BLaER1 treated with 17β-estradiol and CSF1 and Interleukin-3, amounts not matched to agents 10 nM and 100 nM (cell line): ENCODE measurements around the gene ERC2.

Experiments
- H3K27ac ChIP-seq, 11 experiments: shearing (Covaris generic); formaldehyde crosslinking; 2 replicates each; pipeline ENCODE4 v1.8.1; 2022
- H3K27me3 ChIP-seq, 11 experiments: shearing (Covaris generic); formaldehyde crosslinking; 2 replicates each; pipeline ENCODE4 v1.8.1; 2022
- H3K36me3 ChIP-seq, 11 experiments: shearing (Covaris generic); formaldehyde crosslinking; 2 replicates each; pipeline ENCODE4 v1.8.1; 2022
- H3K4me1 ChIP-seq, 10 experiments: shearing (Covaris generic); formaldehyde crosslinking; 2 replicates each; pipeline ENCODE4 v1.8.1; 2022
- H3K4me2 ChIP-seq, 11 experiments: shearing (Covaris generic); formaldehyde crosslinking; 2 replicates each; pipeline ENCODE4 v1.8.1; 2022
- H3K4me3 ChIP-seq, 10 experiments: shearing (Covaris generic); formaldehyde crosslinking; 2 replicates each; pipeline ENCODE4 v1.8.1; 2022
- H3K9ac ChIP-seq, 11 experiments: shearing (Covaris generic); formaldehyde crosslinking; 2 replicates each; pipeline ENCODE4 v1.8.1; 2022
- H3K9me3 ChIP-seq, 11 experiments: shearing (Covaris generic); formaldehyde crosslinking; replicated peaks in 1 of 11; 2 replicates each; pipeline ENCODE4 v1.8.1; 2022
- H4K20me1 ChIP-seq, 11 experiments: shearing (Covaris generic); formaldehyde crosslinking; 2 replicates each; pipeline ENCODE4 v1.8.1; 2022
- Cebpa-rat ChIP-seq, 11 experiments: shearing (Covaris generic); IDR thresholded peaks; 2 replicates each; pipeline ENCODE4 v1.8.1; 2022

ERC2 gene

GRCh38 chr3:55942868-55943267 lies 525.4 kb downstream of the ERC2 start:
- H3K27me3 ChIP-seq: no peaks in the 10 kb centered on the region

DNA sequence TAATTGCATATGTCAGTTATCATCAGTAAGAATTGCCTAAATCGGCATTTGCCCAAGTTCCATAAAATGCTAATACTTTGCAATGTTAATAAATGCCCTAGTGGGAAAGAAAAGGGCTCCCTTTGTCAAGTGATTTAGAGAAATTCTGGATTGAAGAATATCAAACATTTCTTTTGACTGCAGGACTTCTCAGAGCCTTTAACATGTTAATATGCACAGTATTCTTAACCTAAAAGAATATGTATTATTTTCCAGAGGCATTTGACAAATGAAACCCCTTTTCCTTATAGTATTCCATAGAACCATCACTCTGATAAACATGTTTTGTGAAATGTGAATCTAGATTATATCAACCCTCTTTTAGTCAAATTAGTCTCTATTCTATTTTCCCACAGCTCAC lies 529.0 kb downstream of the ERC2 start:
- Histone ChIP-seq H4K20me1 (no peaks in the 10 kb centered on the region), H3K9ac (no peak overlapping the region), H3K4me2 (no peak overlapping the region), H3K27me3 (no peaks in the 10 kb centered on the region), H3K4me1 (no peaks in the 10 kb centered on the region), H3K36me3 (no peaks in the 10 kb centered on the region), H3K4me3 (no peak overlapping the region), H3K9me3 (no peaks in the 10 kb centered on the region), H3K27ac (no peak overlapping the region)
- TF ChIP-seq Cebpa-rat (IDR thresholded peaks at IDR 0.05): no peak

More at GRCh38 chr3:55942868-55943267, 525.4 kb downstream of the ERC2 start:
- no peak for TF ChIP-seq Cebpa-rat (IDR thresholded peaks at IDR 0.05)
- Histone ChIP-seq H3K4me1 (no peaks in the 10 kb centered on the region), H3K9me3 (no peaks in the 10 kb centered on the region), H3K9ac (no peak overlapping the region), H3K27ac (no peak overlapping the region), H3K4me3 (no peak overlapping the region), H4K20me1 (no peaks in the 10 kb centered on the region), H3K4me2 (no peak overlapping the region), H3K36me3 (no peaks in the 10 kb centered on the region)

DNA sequence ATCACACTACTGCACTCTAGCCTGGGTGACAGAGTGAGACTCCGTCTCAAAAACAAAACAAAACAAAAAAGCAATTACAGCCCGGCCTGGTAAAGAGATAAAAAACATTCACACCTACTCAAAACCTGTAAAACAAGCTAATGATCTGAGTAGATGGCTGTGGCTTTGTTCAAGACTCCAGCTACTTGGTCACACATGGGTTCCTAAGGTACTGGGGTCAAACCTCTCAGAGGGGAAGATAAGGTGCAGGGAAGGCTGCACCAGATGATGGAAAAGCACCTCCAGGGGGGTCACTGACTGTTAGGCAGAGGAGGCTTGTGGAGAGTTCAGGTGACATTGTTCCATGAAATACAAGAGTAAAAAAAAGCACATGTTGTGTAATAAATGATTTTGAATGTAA lies 531.0 kb downstream of the ERC2 start:
- Histone ChIP-seq H3K9ac (no peak overlapping the region), H3K4me3 (no peak overlapping the region)
- no peak for TF ChIP-seq Cebpa-rat (IDR thresholded peaks at IDR 0.05)

GRCh38 chr3:55936549-55937052 lies 531.7 kb downstream of the ERC2 start:
- H3K27ac ChIP-seq: no peak overlapping the region
- H3K36me3 ChIP-seq: no peaks in the 10 kb centered on the region
- no peaks in the 10 kb centered on the region for H3K9me3 ChIP-seq
- no peaks in the 10 kb centered on the region for H3K27me3 ChIP-seq
- no peaks in the 10 kb centered on the region for H4K20me1 ChIP-seq
- no peak overlapping the region for H3K4me2 ChIP-seq
- no peak for TF ChIP-seq Cebpa-rat (IDR thresholded peaks at IDR 0.05)
- H3K4me3 ChIP-seq: no peak overlapping the region
- H3K9ac ChIP-seq: no peak overlapping the region
- H3K4me1 ChIP-seq: no peaks in the 10 kb centered on the region

More for the DNA sequence above, 531.0 kb downstream of the ERC2 start:
- Histone ChIP-seq H4K20me1 (no peaks in the 10 kb centered on the region), H3K27ac (no peak overlapping the region), H3K36me3 (no peaks in the 10 kb centered on the region), H3K4me1 (no peaks in the 10 kb centered on the region), H3K4me2 (no peak overlapping the region), H3K27me3 (no peaks in the 10 kb centered on the region), H3K9me3 (no peaks in the 10 kb centered on the region)

GRCh38 chr3:55935241-55935640 lies 533.0 kb downstream of the ERC2 start:
- Histone ChIP-seq H3K4me3 (no peak overlapping the region), H3K4me2 (no peak overlapping the region), H4K20me1 (no peaks in the 10 kb centered on the region), H3K27me3 (no peaks in the 10 kb centered on the region), H3K9ac (no peak overlapping the region), H3K4me1 (no peaks in the 10 kb centered on the region), H3K9me3 (peaks cover 0 to 4% (median 0%) of the 10 kb centered on the region in 11 experiments; a peak in 2 of 22 replicates), H3K36me3 (no peaks in the 10 kb centered on the region), H3K27ac (no peak overlapping the region)
- no peak for TF ChIP-seq Cebpa-rat (IDR thresholded peaks at IDR 0.05)

DNA sequence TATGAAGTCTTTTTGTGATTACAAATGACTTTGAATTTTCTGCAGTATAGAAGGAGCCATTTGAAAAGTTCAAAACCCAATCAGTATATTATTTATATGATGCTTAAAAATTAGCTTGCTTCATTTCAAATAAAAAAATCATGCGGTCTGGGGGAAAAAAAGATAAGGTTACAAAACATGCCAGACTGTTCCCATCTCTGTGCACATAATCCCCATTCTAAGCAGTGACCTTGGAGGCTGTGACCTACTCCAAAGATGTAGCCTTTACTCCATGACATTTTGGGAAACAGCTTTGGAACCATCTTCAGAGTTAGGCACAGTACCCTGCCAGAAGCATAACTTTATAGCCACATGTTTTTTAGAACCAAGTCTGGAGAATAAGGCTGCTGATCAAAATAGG lies 533.5 kb downstream of the ERC2 start:
- Histone ChIP-seq H3K4me1 (no peaks in the 10 kb centered on the region), H3K27ac (no peak overlapping the region), H3K27me3 (no peaks in the 10 kb centered on the region), H3K36me3 (no peaks in the 10 kb centered on the region), H3K4me2 (no peak overlapping the region), H3K9ac (no peak overlapping the region), H3K9me3 (peaks cover 0 to 4% (median 0%) of the 10 kb centered on the region in 11 experiments; a peak in 3 of 22 replicates), H4K20me1 (no peaks in the 10 kb centered on the region), H3K4me3 (no peak overlapping the region)
- TF ChIP-seq Cebpa-rat (IDR thresholded peaks at IDR 0.05): no peak

DNA sequence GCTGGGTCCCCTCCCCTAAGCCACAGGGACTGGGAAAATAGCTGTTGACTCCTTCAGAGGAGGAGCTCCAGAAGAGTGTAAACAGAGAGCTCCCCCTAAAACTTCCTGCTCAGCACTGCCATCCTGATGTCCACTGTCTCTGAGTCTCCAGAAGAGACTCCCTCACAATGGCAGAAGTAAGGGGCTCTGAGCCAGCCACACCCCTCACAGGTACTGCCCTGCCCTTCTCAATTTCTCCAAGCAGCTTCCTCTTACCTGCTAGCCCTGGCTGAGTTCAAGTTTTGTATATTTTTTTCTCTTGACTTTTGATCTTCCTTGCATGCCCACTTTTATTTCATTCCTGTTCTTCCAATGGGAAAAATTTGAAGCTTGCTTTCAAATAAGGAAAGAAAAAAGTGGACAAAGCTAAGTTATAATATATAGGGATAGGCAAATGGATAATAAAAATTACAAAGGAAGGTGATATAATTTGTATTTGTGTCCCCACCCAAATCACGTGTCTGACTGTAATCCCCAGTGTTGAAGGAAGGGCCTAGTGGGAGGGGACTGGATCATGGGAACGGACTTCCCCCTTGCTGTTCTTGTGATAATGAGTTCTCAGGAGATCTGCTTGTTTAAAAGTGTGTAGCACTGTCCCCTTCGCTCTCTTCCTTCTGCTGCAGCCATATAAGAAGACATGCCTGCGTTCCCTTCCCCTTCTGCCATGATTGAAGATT lies 539.0 kb downstream of the ERC2 start:
- no peak overlapping the region for H3K4me3 ChIP-seq
- H3K27me3 ChIP-seq: no peaks in the 10 kb centered on the region
- TF ChIP-seq Cebpa-rat (IDR thresholded peaks at IDR 0.05): no peak

DNA sequence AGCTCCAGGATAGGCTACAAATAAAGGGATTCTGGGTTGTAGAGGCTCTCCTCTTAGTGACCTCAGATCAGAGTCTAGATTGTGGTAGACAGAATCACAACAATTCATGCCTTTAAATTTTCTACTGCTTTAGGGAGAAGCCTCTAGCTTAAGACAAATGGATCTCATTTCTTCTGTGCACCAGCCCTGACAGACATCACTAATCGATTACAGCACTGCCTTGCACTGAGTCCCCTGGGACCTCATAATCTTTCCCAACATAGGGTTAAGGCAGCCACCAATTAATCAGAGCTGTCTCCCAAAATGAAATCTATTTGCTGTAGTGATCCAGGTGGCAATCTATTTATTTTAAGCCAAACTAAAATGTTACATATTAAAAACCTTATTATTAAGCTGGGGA lies 544.6 kb downstream of the ERC2 start:
- TF ChIP-seq Cebpa-rat (IDR thresholded peaks at IDR 0.05): no peak
- H3K4me1 ChIP-seq: peaks cover 10 to 27% (median 20%) of the 10 kb centered on the region in 10 experiments; a peak in 19 of 20 replicates

More for the DNA sequence above, 539.0 kb downstream of the ERC2 start:
- no peaks in the 10 kb centered on the region for H4K20me1 ChIP-seq
- no peak overlapping the region for H3K9ac ChIP-seq
- H3K4me2 ChIP-seq: no peak overlapping the region
- no peak overlapping the region for H3K27ac ChIP-seq
- H3K36me3 ChIP-seq: no peaks in the 10 kb centered on the region
- peaks cover 0 to 7% (median 0%) of the 10 kb centered on the region in 11 experiments; a peak in 3 of 22 replicates for H3K9me3 ChIP-seq
- H3K4me1 ChIP-seq: no peaks in the 10 kb centered on the region

GRCh38 chr3:55923207-55923606 lies 545.1 kb downstream of the ERC2 start:
- Histone ChIP-seq H3K4me1 (peaks cover 10 to 27% (median 20%) of the 10 kb centered on the region in 10 experiments; a peak in 19 of 20 replicates), H4K20me1 (no peaks in the 10 kb centered on the region), H3K9me3 (peaks cover 0 to 8% (median 0%) of the 10 kb centered on the region in 11 experiments; a peak in 4 of 22 replicates), H3K27ac (peak overlapping the region in 2 of 11 experiments; percentile 29 to 57; a peak in 3 of 22 replicates), H3K4me2 (peak overlapping the region in 7 of 11 experiments; percentile 40 to 82 (median 68); a peak in 10 of 22 replicates), H3K27me3 (no peaks in the 10 kb centered on the region), H3K9ac (no peak overlapping the region), H3K36me3 (no peaks in the 10 kb centered on the region), H3K4me3 (no peak overlapping the region)
- TF ChIP-seq Cebpa-rat (IDR thresholded peaks at IDR 0.05): no peak

More for the DNA sequence above, 544.6 kb downstream of the ERC2 start:
- Histone ChIP-seq H3K36me3 (no peaks in the 10 kb centered on the region), H3K4me3 (no peak overlapping the region), H3K27me3 (no peaks in the 10 kb centered on the region), H3K4me2 (no peak overlapping the region), H3K9ac (no peak overlapping the region), H3K9me3 (peaks cover 0 to 8% (median 0%) of the 10 kb centered on the region in 11 experiments; a peak in 4 of 22 replicates), H3K27ac (no peak overlapping the region), H4K20me1 (no peaks in the 10 kb centered on the region)

DNA sequence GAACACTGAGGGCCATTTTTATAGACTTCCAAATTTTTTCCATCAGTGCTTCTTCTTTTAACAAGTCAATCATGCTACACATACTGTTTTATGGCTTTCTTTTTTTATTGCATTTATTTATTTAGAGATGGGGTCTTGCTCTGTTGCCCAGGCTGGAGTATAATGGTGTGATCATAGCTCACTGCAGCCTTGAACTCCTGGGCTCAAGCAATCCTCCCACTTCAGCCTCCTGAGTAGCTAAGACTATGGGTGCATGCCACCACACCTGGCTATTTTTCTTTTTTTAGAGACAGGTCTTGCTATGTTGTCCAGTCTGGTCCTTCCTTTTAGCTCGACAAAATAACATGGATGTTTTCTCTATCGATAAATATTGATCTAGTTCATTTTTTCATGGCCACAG lies 555.4 kb downstream of the ERC2 start:
- Histone ChIP-seq H4K20me1 (no peaks in the 10 kb centered on the region), H3K27ac (no peak overlapping the region), H3K9me3 (no peaks in the 10 kb centered on the region)

More for the DNA sequence above, 555.4 kb downstream of the ERC2 start:
- Histone ChIP-seq H3K4me3 (no peak overlapping the region), H3K27me3 (no peaks in the 10 kb centered on the region), H3K4me2 (no peak overlapping the region), H3K4me1 (no peaks in the 10 kb centered on the region), H3K36me3 (no peaks in the 10 kb centered on the region), H3K9ac (no peak overlapping the region)
- no peak for TF ChIP-seq Cebpa-rat (IDR thresholded peaks at IDR 0.05)
